HEK293 (cell line): ENCODE data around the gene CHD2.
"Not testable (repeated sequence)": the region's sequence is repeated elsewhere in the genome, so short reads cannot be mapped to it uniquely, and the experiment has no call there.

Experiments
- CTCF ChIA-PET: fragments of 350-600 bp; formaldehyde crosslinking; extraction: SDS; loops from one replicate; lab custom pipeline; 2021; ENCODE audit warnings: antibody characterized with exemption; lab: Yijun Ruan, JAX
- POLR2A ChIA-PET: fragments of 300-600 bp; formaldehyde crosslinking; extraction: SDS; loops from one replicate; lab custom pipeline; 2020; ENCODE audit warnings: antibody characterized with exemption, inconsistent platforms; lab: Yijun Ruan, JAX
- H3K27ac ChIP-seq: fragments of 200-500 bp; sonication (Bioruptor generic); 2 replicates; pipeline ENCODE4 v1.5.1; 2014; ENCODE audit warnings: low read depth, low read length, control low read depth, inconsistent platforms; ENCODE audit errors: extremely low read depth
- H3K36me3 ChIP-seq, 2 experiments: fragments of 200-500 bp in 1 of 2; sonication (Bioruptor generic) in 1 of 2; 1 replicate in 1 of 2; 2 replicates in 1 of 2; pipeline ENCODE4 v1.5.1; 2014 to 2017; ENCODE audit warnings: inconsistent platforms in 2 of 2, low read length in 2 of 2; ENCODE audit not compliant: control insufficient read depth in 2 of 2, insufficient read depth in 1 of 2
- H3K4me1 ChIP-seq: fragments of 200-500 bp; sonication (Bioruptor generic); 2 replicates; pipeline ENCODE4 v1.5.1; 2014; ENCODE audit warnings: mild to moderate bottlenecking, low read length, inconsistent platforms; ENCODE audit not compliant: control insufficient read depth, insufficient read depth
- H3K4me3 ChIP-seq: 2 replicates; pipeline ENCODE4 v1.5.1; 2011; ENCODE audit warnings: low read depth, mild to moderate bottlenecking, control low read depth, low read length, moderate library complexity
- H3K9me3 ChIP-seq: fragments of 200-500 bp; sonication (Bioruptor generic); 2 replicates; pipeline ENCODE4 v1.5.1; 2014; ENCODE audit warnings: low read depth, low read length, inconsistent platforms; ENCODE audit not compliant: control insufficient read depth, insufficient read depth
- GFI1B ChIP-seq: fragments of 450-650 bp; formaldehyde crosslinking; IDR thresholded peaks from 2 replicates; pipeline ENCODE4 v1.5.1; 2016; ENCODE audit warnings: missing biosample characterization, missing genetic modification characterization
- MZF1 ChIP-seq: fragments of 450-650 bp; formaldehyde crosslinking; IDR thresholded peaks from 2 replicates; pipeline ENCODE4 v1.5.1; 2017; ENCODE audit warnings: missing biosample characterization, missing genetic modification characterization, borderline replicate concordance
- SCRT1 ChIP-seq: fragments of 450-650 bp; formaldehyde crosslinking; IDR thresholded peaks from 2 replicates; pipeline ENCODE4 v1.5.1; 2016; ENCODE audit warnings: missing biosample characterization, missing genetic modification characterization, borderline replicate concordance
- SP3 ChIP-seq: fragments of 450-650 bp; formaldehyde crosslinking; IDR thresholded peaks from 2 replicates; pipeline ENCODE4 v1.5.1; 2016; ENCODE audit warnings: missing biosample characterization, missing genetic modification characterization
- ZBTB20 ChIP-seq: fragments of 450-650 bp; formaldehyde crosslinking; IDR thresholded peaks from 2 replicates; pipeline ENCODE4 v1.5.1; 2016; ENCODE audit warnings: missing biosample characterization, missing genetic modification characterization
- ZNF121 ChIP-seq: fragments of 450-650 bp; formaldehyde crosslinking; IDR thresholded peaks from 2 replicates; pipeline ENCODE4 v1.5.1; 2016; ENCODE audit warnings: missing biosample characterization, missing genetic modification characterization
- ZNF140 ChIP-seq: fragments of 450-650 bp; formaldehyde crosslinking; IDR thresholded peaks from 2 replicates; pipeline ENCODE4 v1.5.1; 2016; ENCODE audit warnings: missing biosample characterization, missing genetic modification characterization
- ZNF2 ChIP-seq: fragments of 450-650 bp; formaldehyde crosslinking; IDR thresholded peaks from 2 replicates; pipeline ENCODE4 v1.5.1; 2016; ENCODE audit warnings: missing biosample characterization, missing genetic modification characterization
- ZNF311 ChIP-seq: fragments of 450-650 bp; formaldehyde crosslinking; IDR thresholded peaks from 2 replicates; pipeline ENCODE4 v1.5.1; 2017; ENCODE audit warnings: missing biosample characterization, missing genetic modification characterization, borderline replicate concordance
- ZNF324 ChIP-seq: fragments of 450-650 bp; formaldehyde crosslinking; IDR thresholded peaks from 2 replicates; pipeline ENCODE4 v1.5.1; 2016; ENCODE audit warnings: missing biosample characterization, missing genetic modification characterization
- ZNF37A ChIP-seq: fragments of 450-650 bp; IDR thresholded peaks from 2 replicates; pipeline ENCODE4 v1.5.1; 2018; ENCODE audit warnings: missing biosample characterization, missing genetic modification characterization
- ZNF529 ChIP-seq: fragments of 450-650 bp; formaldehyde crosslinking; IDR thresholded peaks from 2 replicates; pipeline ENCODE4 v1.5.1; 2017; ENCODE audit warnings: missing genetic modification characterization, missing biosample characterization; ENCODE audit not compliant: insufficient replicate concordance
- ZNF561 ChIP-seq: fragments of 450-650 bp; IDR thresholded peaks from 2 replicates; pipeline ENCODE4 v1.5.1; 2018; ENCODE audit warnings: missing biosample characterization, missing genetic modification characterization, borderline replicate concordance
- ZNF596 ChIP-seq: fragments of 450-650 bp; IDR thresholded peaks from 2 replicates; pipeline ENCODE4 v1.5.0; 2018; ENCODE audit warnings: missing biosample characterization, mild to moderate bottlenecking, missing genetic modification characterization, moderate library complexity
- ZNF837 ChIP-seq: fragments of 450-650 bp; formaldehyde crosslinking; IDR thresholded peaks from 2 replicates; pipeline ENCODE4 v1.5.1; 2016; ENCODE audit warnings: missing biosample characterization, missing genetic modification characterization
- ZXDB ChIP-seq: fragments of 450-650 bp; formaldehyde crosslinking; IDR thresholded peaks from 2 replicates; pipeline ENCODE4 v1.5.1; 2016; ENCODE audit warnings: missing biosample characterization, missing genetic modification characterization
- TF ChIP-seq, protein P1 (sequence below): fragments of 450-650 bp; formaldehyde crosslinking; IDR thresholded peaks from 2 replicates; pipeline ENCODE4 v1.5.1; 2017; ENCODE audit warnings: missing biosample characterization, missing genetic modification characterization
- TF ChIP-seq, protein P2 (sequence below): fragments of 450-650 bp; formaldehyde crosslinking; IDR thresholded peaks from 2 replicates; pipeline ENCODE4 v1.5.1; 2016; ENCODE audit warnings: missing biosample characterization, missing genetic modification characterization
- TF ChIP-seq, protein P3 (sequence below): fragments of 450-650 bp; formaldehyde crosslinking; IDR thresholded peaks from 2 replicates; pipeline ENCODE4 v1.5.1; 2017; ENCODE audit warnings: missing biosample characterization, missing genetic modification characterization
- TF ChIP-seq, protein P4 (sequence below): fragments of 450-650 bp; formaldehyde crosslinking; IDR thresholded peaks from 2 replicates; pipeline ENCODE4 v1.5.1; 2016; ENCODE audit warnings: missing biosample characterization, missing genetic modification characterization
- TF ChIP-seq, protein P5 (sequence below): fragments of 450-650 bp; formaldehyde crosslinking; IDR thresholded peaks from 2 replicates; pipeline ENCODE4 v1.5.1; 2016; ENCODE audit warnings: missing biosample characterization, missing genetic modification characterization

CHD2 gene

GRCh38 chr15:92872967-92873366 lies 27.2 kb upstream of the CHD2 start:
- H3K4me1 ChIP-seq, H3K4me3 ChIP-seq, H3K36me3 ChIP-seq, H3K27ac ChIP-seq, H3K9me3 ChIP-seq, CTCF ChIA-PET, POLR2A ChIA-PET: not testable (repeated sequence)

DNA sequence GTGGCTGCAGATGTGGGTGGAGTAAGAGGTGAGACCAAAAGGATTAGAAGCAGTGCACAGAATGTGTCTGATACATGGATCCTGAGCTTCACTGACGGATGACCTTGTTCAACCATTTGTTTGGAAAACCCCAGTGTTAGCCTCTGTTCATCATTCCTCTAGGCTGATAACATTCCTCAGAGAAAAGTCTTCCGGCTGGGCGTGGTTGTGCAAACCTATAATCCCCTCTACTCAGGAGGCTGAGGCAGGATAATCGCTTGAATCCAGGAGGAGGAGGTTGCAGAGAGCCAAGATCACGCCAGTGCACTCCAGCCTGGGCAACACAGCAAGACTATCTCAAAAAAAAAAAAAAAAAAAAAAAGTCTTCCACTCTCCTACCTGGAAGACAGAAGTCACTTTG lies 23.1 kb upstream of the CHD2 start:
- CTCF ChIA-PET: interaction anchor here (0.6 to 0.7 kb wide), 2 partner anchors 42 to 104 kb away, joined by 3 read pairs; no protein-coding TSS in a partner anchor

GRCh38 chr15:92877416-92877815 lies 22.7 kb upstream of the CHD2 start:
- Histone ChIP-seq H3K27ac (no peak overlapping the region), H3K9me3 (no peaks in the 10 kb centered on the region), H3K4me1 (peaks cover 8% of the 10 kb centered on the region), H3K4me3 (no peak overlapping the region), H3K36me3 (no peaks in the 10 kb centered on the region)
- POLR2A ChIA-PET: interaction anchor here (9.1 to 9.3 kb wide), 2 partner anchors 46 to 66 kb away, joined by 193 to 280 read pairs; no protein-coding TSS in a partner anchor
- CTCF ChIA-PET: interaction anchor here (0.7 to 1.2 kb wide), 2 partner anchors 60 to 104 kb away, joined by 3 read pairs; no protein-coding TSS in a partner anchor
- TF ChIP-seq, protein P1, sequence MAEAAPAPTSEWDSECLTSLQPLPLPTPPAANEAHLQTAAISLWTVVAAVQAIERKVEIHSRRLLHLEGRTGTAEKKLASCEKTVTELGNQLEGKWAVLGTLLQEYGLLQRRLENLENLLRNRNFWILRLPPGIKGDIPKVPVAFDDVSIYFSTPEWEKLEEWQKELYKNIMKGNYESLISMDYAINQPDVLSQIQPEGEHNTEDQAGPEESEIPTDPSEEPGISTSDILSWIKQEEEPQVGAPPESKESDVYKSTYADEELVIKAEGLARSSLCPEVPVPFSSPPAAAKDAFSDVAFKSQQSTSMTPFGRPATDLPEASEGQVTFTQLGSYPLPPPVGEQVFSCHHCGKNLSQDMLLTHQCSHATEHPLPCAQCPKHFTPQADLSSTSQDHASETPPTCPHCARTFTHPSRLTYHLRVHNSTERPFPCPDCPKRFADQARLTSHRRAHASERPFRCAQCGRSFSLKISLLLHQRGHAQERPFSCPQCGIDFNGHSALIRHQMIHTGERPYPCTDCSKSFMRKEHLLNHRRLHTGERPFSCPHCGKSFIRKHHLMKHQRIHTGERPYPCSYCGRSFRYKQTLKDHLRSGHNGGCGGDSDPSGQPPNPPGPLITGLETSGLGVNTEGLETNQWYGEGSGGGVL (tag by site-specific recombination): no peak

More for the DNA sequence above, 23.1 kb upstream of the CHD2 start:
- H3K36me3 ChIP-seq: no peaks in the 10 kb centered on the region
- H3K27ac ChIP-seq: no peak overlapping the region
- POLR2A ChIA-PET: interaction anchor here (0.9 to 9.3 kb wide), 3 partner anchors 45 to 66 kb away, joined by 3 to 280 read pairs (median 193); no protein-coding TSS in a partner anchor
- no peaks in the 10 kb centered on the region for H3K9me3 ChIP-seq
- peaks cover 8% of the 10 kb centered on the region for H3K4me1 ChIP-seq
- H3K4me3 ChIP-seq: no peak overlapping the region
- TF ChIP-seq ZNF311 (tag by site-specific recombination): no peak
- no peak for TF ChIP-seq ZNF596 (tag by site-specific recombination)
- TF ChIP-seq ZNF2 (tag by site-specific recombination): no peak
- no peak for TF ChIP-seq SP3 (tag by site-specific recombination)
- no peak for TF ChIP-seq ZNF529 (tag by site-specific recombination)

GRCh38 chr15:92878593-92879053 lies 21.5 kb upstream of the CHD2 start:
- ChIA-PET POLR2A (interaction anchor here (6.3 to 9.3 kb wide), 4 partner anchors 24 to 68 kb away, joined by 193 to 280 read pairs (median 232); partner anchors contain the start of gene CHD2), CTCF (interaction anchor here (0.6 to 1.3 kb wide), 4 partner anchors 61 to 180 kb away, joined by 3 to 5 read pairs (median 4); no protein-coding TSS in a partner anchor)
- TF ChIP-seq ZNF324 (no peak), ZBTB20 (tag by site-specific recombination) (no peak), ZNF121 (tag by site-specific recombination) (no peak), GFI1B (tag by site-specific recombination) (no peak), ZNF37A (tag by site-specific recombination) (no peak), ZNF140 (no peak), SCRT1 (tag by site-specific recombination) (no peak), ZNF561 (tag by site-specific recombination) (no peak), ZXDB (tag by site-specific recombination) (no peak), ZNF837 (tag by site-specific recombination) (no peak), MZF1 (tag by site-specific recombination) (no peak)
- TF ChIP-seq, protein P2, sequence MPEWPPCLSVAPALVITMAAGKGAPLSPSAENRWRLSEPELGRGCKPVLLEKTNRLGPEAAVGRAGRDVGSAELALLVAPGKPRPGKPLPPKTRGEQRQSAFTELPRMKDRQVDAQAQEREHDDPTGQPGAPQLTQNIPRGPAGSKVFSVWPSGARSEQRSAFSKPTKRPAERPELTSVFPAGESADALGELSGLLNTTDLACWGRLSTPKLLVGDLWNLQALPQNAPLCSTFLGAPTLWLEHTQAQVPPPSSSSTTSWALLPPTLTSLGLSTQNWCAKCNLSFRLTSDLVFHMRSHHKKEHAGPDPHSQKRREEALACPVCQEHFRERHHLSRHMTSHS: no peak
- TF ChIP-seq, protein P3, sequence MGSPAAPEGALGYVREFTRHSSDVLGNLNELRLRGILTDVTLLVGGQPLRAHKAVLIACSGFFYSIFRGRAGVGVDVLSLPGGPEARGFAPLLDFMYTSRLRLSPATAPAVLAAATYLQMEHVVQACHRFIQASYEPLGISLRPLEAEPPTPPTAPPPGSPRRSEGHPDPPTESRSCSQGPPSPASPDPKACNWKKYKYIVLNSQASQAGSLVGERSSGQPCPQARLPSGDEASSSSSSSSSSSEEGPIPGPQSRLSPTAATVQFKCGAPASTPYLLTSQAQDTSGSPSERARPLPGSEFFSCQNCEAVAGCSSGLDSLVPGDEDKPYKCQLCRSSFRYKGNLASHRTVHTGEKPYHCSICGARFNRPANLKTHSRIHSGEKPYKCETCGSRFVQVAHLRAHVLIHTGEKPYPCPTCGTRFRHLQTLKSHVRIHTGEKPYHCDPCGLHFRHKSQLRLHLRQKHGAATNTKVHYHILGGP (tag by site-specific recombination): no peak
- TF ChIP-seq, protein P4, sequence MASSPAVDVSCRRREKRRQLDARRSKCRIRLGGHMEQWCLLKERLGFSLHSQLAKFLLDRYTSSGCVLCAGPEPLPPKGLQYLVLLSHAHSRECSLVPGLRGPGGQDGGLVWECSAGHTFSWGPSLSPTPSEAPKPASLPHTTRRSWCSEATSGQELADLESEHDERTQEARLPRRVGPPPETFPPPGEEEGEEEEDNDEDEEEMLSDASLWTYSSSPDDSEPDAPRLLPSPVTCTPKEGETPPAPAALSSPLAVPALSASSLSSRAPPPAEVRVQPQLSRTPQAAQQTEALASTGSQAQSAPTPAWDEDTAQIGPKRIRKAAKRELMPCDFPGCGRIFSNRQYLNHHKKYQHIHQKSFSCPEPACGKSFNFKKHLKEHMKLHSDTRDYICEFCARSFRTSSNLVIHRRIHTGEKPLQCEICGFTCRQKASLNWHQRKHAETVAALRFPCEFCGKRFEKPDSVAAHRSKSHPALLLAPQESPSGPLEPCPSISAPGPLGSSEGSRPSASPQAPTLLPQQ (tag by site-specific recombination): no peak
- TF ChIP-seq, protein P5, sequence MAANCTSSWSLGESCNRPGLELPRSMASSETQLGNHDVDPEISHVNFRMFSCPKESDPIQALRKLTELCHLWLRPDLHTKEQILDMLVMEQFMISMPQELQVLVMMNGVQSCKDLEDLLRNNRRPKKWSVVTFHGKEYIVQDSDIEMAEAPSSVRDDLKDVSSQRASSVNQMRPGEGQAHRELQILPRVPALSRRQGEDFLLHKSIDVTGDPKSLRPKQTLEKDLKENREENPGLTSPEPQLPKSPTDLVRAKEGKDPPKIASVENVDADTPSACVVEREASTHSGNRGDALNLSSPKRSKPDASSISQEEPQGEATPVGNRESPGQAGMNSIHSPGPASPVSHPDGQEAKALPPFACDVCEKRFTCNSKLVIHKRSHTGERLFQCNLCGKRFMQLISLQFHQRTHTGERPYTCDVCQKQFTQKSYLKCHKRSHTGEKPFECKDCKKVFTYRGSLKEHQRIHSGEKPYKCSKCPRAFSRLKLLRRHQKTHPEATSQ (tag by site-specific recombination): no peak
- Histone ChIP-seq H3K36me3 (no peaks in the 10 kb centered on the region), H3K9me3 (no peaks in the 10 kb centered on the region), H3K4me1 (peaks cover 8% of the 10 kb centered on the region), H3K4me3 (no peak overlapping the region), H3K27ac (no peak overlapping the region)
